Measurements from ENCODE around the gene LARP4B. TPM values are rescaled to one million over a fixed set of nuclear protein-coding genes. Genes with fewer than 3 reads are reported as not detected.

LARP4B gene
- total and polyA plus RNA-seq, 2 experiments from 2014 or later, result 18.3 to 52.3 TPM

GRCh38 chr10:836782-837181 is 94.7 kb downstream of the LARP4B start:
- H3K4me2 ChIP-seq, result no peak overlapping the region
- Mint-ChIP-seq H3K9me3 (no peaks in the 10 kb centered on the region; the same call in 2 of the 3 replicates), H3K4me3 (no peak overlapping the region), H3K27me3 (ENCODE audit: insufficient read depth, low read depth, poor library complexity) (peaks cover 1% of the 10 kb centered on the region), H3K36me3 (ENCODE audit: low read depth) (peaks cover 38% of the 10 kb centered on the region; the same call in 2 of the 3 replicates), H3K27ac (no peak overlapping the region), H3K4me1 (no peaks in the 10 kb centered on the region)
- H3K27me3 ChIP-seq (ENCODE audit: insufficient read depth), result no peaks in the 10 kb centered on the region
- peaks cover 65% of the 10 kb centered on the region for H3K79me2 ChIP-seq (replicated peaks; ENCODE audit: insufficient read depth)
- H3K4me3 ChIP-seq, result no peak overlapping the region
- H3K4me1 ChIP-seq (ENCODE audit: insufficient read depth), result no peaks in the 10 kb centered on the region
- TF ChIP-seq REST (IDR thresholded peaks at IDR 0.05; ENCODE audit: unreplicated experiment), result no peak
- TF ChIP-seq, protein P1, sequence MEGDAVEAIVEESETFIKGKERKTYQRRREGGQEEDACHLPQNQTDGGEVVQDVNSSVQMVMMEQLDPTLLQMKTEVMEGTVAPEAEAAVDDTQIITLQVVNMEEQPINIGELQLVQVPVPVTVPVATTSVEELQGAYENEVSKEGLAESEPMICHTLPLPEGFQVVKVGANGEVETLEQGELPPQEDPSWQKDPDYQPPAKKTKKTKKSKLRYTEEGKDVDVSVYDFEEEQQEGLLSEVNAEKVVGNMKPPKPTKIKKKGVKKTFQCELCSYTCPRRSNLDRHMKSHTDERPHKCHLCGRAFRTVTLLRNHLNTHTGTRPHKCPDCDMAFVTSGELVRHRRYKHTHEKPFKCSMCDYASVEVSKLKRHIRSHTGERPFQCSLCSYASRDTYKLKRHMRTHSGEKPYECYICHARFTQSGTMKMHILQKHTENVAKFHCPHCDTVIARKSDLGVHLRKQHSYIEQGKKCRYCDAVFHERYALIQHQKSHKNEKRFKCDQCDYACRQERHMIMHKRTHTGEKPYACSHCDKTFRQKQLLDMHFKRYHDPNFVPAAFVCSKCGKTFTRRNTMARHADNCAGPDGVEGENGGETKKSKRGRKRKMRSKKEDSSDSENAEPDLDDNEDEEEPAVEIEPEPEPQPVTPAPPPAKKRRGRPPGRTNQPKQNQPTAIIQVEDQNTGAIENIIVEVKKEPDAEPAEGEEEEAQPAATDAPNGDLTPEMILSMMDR (conservative IDR thresholded peaks at IDR 0.05; ENCODE audit: low read depth in 2 of 2), result no peak
- TF ChIP-seq, protein P2, sequence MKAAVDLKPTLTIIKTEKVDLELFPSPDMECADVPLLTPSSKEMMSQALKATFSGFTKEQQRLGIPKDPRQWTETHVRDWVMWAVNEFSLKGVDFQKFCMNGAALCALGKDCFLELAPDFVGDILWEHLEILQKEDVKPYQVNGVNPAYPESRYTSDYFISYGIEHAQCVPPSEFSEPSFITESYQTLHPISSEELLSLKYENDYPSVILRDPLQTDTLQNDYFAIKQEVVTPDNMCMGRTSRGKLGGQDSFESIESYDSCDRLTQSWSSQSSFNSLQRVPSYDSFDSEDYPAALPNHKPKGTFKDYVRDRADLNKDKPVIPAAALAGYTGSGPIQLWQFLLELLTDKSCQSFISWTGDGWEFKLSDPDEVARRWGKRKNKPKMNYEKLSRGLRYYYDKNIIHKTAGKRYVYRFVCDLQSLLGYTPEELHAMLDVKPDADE (IDR thresholded peaks at IDR 0.05), result no peak
- TF ChIP-seq POLR2AphosphoS5 (IDR thresholded peaks at IDR 0.05; ENCODE audit: low read depth), result no peak
- TF ChIP-seq ZNF331 (CRISPR knock-in tag; IDR thresholded peaks at IDR 0.05; ENCODE audit: low read depth), result no peak
- no peak for TF ChIP-seq ZNF114 (CRISPR knock-in tag; IDR thresholded peaks at IDR 0.05)
- TF ChIP-seq STAT1 (IDR thresholded peaks at IDR 0.05; ENCODE audit: unreplicated experiment), result no peak
- TF ChIP-seq JUNB (IDR thresholded peaks at IDR 0.05; ENCODE audit: unreplicated experiment), result no peak
- no peak for TF ChIP-seq CREB1 (CRISPR knock-in tag; IDR thresholded peaks at IDR 0.05; ENCODE audit: low read depth)
- TF ChIP-seq ZNF462 (CRISPR knock-in tag; IDR thresholded peaks at IDR 0.05), result no peak
- TF ChIP-seq NANOG (IDR thresholded peaks at IDR 0.05; ENCODE audit: borderline replicate concordance), result no peak
- no peak for TF ChIP-seq EZH2 (IDR thresholded peaks at IDR 0.05; ENCODE audit: low read depth, unreplicated experiment)
- TF ChIP-seq EZH2phosphoT487 (IDR thresholded peaks at IDR 0.05; ENCODE audit: unreplicated experiment), result no peak
- ATAC-seq, result no peak
- no peaks in the 10 kb centered on the region for H3F3A ChIP-seq (replicated peaks; ENCODE audit: low read depth)
- no peak overlapping the region for H3K27ac ChIP-seq (ENCODE audit: low read depth)
- no peak overlapping the region for H2AFZ ChIP-seq
- peaks cover 16% of the 10 kb centered on the region; the same call in 1 of the 2 replicates for H3K36me3 ChIP-seq (ENCODE audit: insufficient read depth)
- H4K20me1 ChIP-seq (replicated peaks; ENCODE audit: insufficient read depth), result peaks cover 18% of the 10 kb centered on the region
- no peaks in the 10 kb centered on the region for H3K9me2 ChIP-seq (ENCODE audit: insufficient read depth)
- DNase-seq (ENCODE audit: low spot score), result no peak
